H1 (cell line): ENCODE data around the gene DNAAF5. TPM values are rescaled to one million over a fixed set of nuclear protein-coding genes. Genes with fewer than 3 reads are reported as not detected.
A peak's percentile ranks its signal among the peaks of the same experiment; 100 is the strongest.

ENCODE experiments used
- CTCF ChIA-PET: fragments of 300-600 bp; sonication (Branson Sonifier 250); formaldehyde crosslinking; loops from one replicate; lab custom pipeline; 2021; ENCODE audit not compliant: partially characterized antibody; lab: Charles Lee
- POLR2A ChIA-PET: fragments of 300-600 bp; sonication (Branson Sonifier 250); formaldehyde crosslinking; loops from one replicate; lab custom pipeline; 2021; ENCODE audit warnings: inconsistent platforms; ENCODE audit not compliant: partially characterized antibody; lab: Charles Lee
- DNase-seq, 2 experiments: peaks; one replicate each; pipeline versions ENCODE4 v3.0.0 to v3.0.0-alpha.2; 2010 to 2022; ENCODE audit warnings: low spot score in 2 of 2, low read depth in 1 of 2, mixed read lengths in 1 of 2
- FAIRE-seq: peaks from 2 replicates; lab custom pipeline; 2011; peaks lifted over from hg19 to GRCh38; lab: Jason Lieb, UNC
- H2AFZ ChIP-seq: 2 replicates; pipeline ENCODE4 v1.8.1; 2012; ENCODE audit warnings: low read length, inconsistent platforms
- H2AK5ac ChIP-seq: 2 replicates; pipeline ENCODE4 v1.6.1; 2013; ENCODE audit warnings: low read depth, low read length
- H2BK120ac ChIP-seq: replicated peaks from 2 replicates; pipeline ENCODE3; 2013; ENCODE audit warnings: low read depth, low read length, inconsistent platforms
- H2BK12ac ChIP-seq: 2 replicates; pipeline ENCODE4 v1.6.1; 2013; ENCODE audit warnings: low read depth, low read length
- H2BK15ac ChIP-seq: 2 replicates; pipeline ENCODE4 v1.6.1; 2013; ENCODE audit warnings: low read length
- H2BK20ac ChIP-seq: 2 replicates; pipeline ENCODE4 v1.6.1; 2013; ENCODE audit warnings: low read length
- H2BK5ac ChIP-seq: 2 replicates; pipeline ENCODE4 v1.6.1; 2013; ENCODE audit warnings: low read depth, low read length
- H3K14ac ChIP-seq: 2 replicates; pipeline ENCODE4 v1.6.1; 2013; ENCODE audit warnings: inconsistent platforms; ENCODE audit not compliant: insufficient read length
- H3K18ac ChIP-seq: 2 replicates; pipeline ENCODE4 v1.6.1; 2013; ENCODE audit warnings: low read length; ENCODE audit errors: extremely low read depth
- H3K23ac ChIP-seq: 2 replicates; pipeline ENCODE4 v1.6.1; 2013; ENCODE audit warnings: inconsistent platforms; ENCODE audit not compliant: insufficient read length
- H3K23me2 ChIP-seq: 2 replicates; pipeline ENCODE4 v1.6.1; 2013; ENCODE audit warnings: low read depth, low read length
- H3K27ac ChIP-seq: 2 replicates; pipeline ENCODE4 v1.6.1; 2011; ENCODE audit warnings: low read depth, low read length, inconsistent platforms
- H3K27me3 ChIP-seq, 4 experiments: replicated peaks in 1 of 4; 1 replicate in 1 of 4; 2 replicates in 3 of 4; pipeline versions ENCODE4 v1.6.1 to v1.8.1; 2011 to 2013; ENCODE audit warnings: low read length in 3 of 4, mild to moderate bottlenecking in 3 of 4, inconsistent platforms in 2 of 4, mixed read lengths in 2 of 4, moderate library complexity in 1 of 4; ENCODE audit not compliant: control insufficient read depth in 3 of 4, insufficient read depth in 3 of 4; ENCODE audit errors: extremely low read depth in 1 of 4
- H3K36me3 ChIP-seq, 4 experiments: 2 replicates each; pipeline versions ENCODE4 v1.6.1 to v1.8.1; 2011 to 2013; ENCODE audit warnings: mild to moderate bottlenecking in 4 of 4, low read length in 3 of 4, moderate library complexity in 2 of 4, control low read depth in 1 of 4, inconsistent platforms in 1 of 4; ENCODE audit not compliant: insufficient read depth in 4 of 4, control insufficient read depth in 2 of 4
- H3K4ac ChIP-seq: replicated peaks from 2 replicates; pipeline ENCODE3; 2013; ENCODE audit warnings: low read length, low read depth, mixed read lengths, inconsistent platforms; ENCODE audit not compliant: insufficient read length
- H3K4me1 ChIP-seq, 4 experiments: replicated peaks in 1 of 4; 1 replicate in 1 of 4; 2 replicates in 3 of 4; pipeline versions ENCODE4 v1.6.1 to v1.8.1; 2011 to 2013; ENCODE audit warnings: low read length in 3 of 4, inconsistent platforms in 2 of 4, mixed read lengths in 1 of 4; ENCODE audit not compliant: insufficient read depth in 4 of 4, control insufficient read depth in 3 of 4
- H3K4me2 ChIP-seq, 2 experiments: 2 replicates each; pipeline versions ENCODE4 v1.6.1 to v1.8.1; 2011 to 2013; ENCODE audit warnings: low read depth in 2 of 2, low read length in 2 of 2, control low read depth in 1 of 2, inconsistent platforms in 1 of 2, mild to moderate bottlenecking in 1 of 2; ENCODE audit not compliant: insufficient read depth in 1 of 2
- H3K4me3 ChIP-seq, 4 experiments: fragments of 200-600, 300-600 bp in 1 of 4; sonication (generic), shearing (Covaris generic), sonication (Bioruptor Twin) in 1 of 4; 2 replicates each; pipeline versions ENCODE4 v1.5.1 to v1.8.1; 2011 to 2016; ENCODE audit warnings: low read length in 4 of 4, low read depth in 3 of 4, control low read depth in 2 of 4, inconsistent platforms in 2 of 4, mild to moderate bottlenecking in 2 of 4, mixed read lengths in 1 of 4, moderate library complexity in 1 of 4; ENCODE audit not compliant: insufficient read depth in 2 of 4; ENCODE audit errors: extremely low read depth in 1 of 4
- H3K56ac ChIP-seq: replicated peaks from 2 replicates; pipeline ENCODE3; 2013; ENCODE audit warnings: low read depth, mild to moderate bottlenecking, mixed read lengths, low read length, inconsistent platforms; ENCODE audit not compliant: insufficient read length
- H3K79me1 ChIP-seq: 2 replicates; pipeline ENCODE4 v1.6.1; 2013; ENCODE audit warnings: low read depth, low read length, control low read depth
- H3K79me2 ChIP-seq, 2 experiments: 2 replicates each; pipeline versions ENCODE4 v1.6.1 to v1.8.1; 2012 to 2013; ENCODE audit warnings: low read length in 2 of 2, mild to moderate bottlenecking in 2 of 2, inconsistent platforms in 1 of 2; ENCODE audit not compliant: insufficient read depth in 2 of 2, control insufficient read depth in 1 of 2
- H3K9ac ChIP-seq, 4 experiments: replicated peaks in 1 of 4; 1 replicate in 1 of 4; 2 replicates in 3 of 4; pipeline versions ENCODE4 v1.6.1 to v1.8.1; 2011 to 2013; ENCODE audit warnings: low read depth in 3 of 4, low read length in 3 of 4, control low read depth in 2 of 4, mild to moderate bottlenecking in 2 of 4, moderate library complexity in 2 of 4, inconsistent platforms in 1 of 4; ENCODE audit errors: extremely low read depth in 1 of 4
- H3K9me3 ChIP-seq, 2 experiments: 2 replicates each; pipeline versions ENCODE4 v1.6.1 to v1.8.1; 2012 to 2013; ENCODE audit warnings: mild to moderate bottlenecking in 2 of 2, moderate library complexity in 2 of 2, control low read depth in 1 of 2, inconsistent platforms in 1 of 2, low read depth in 1 of 2, low read length in 1 of 2, mixed read lengths in 1 of 2; ENCODE audit not compliant: insufficient read depth in 2 of 2
- H4K20me1 ChIP-seq, 2 experiments: replicated peaks in 1 of 2; 2 replicates each; pipeline versions ENCODE3 to v1.8.1; 2011 to 2013; ENCODE audit warnings: inconsistent platforms in 2 of 2, low read length in 2 of 2, mild to moderate bottlenecking in 1 of 2; ENCODE audit not compliant: insufficient read depth in 2 of 2, control insufficient read depth in 1 of 2
- H4K5ac ChIP-seq: 2 replicates; pipeline ENCODE4 v1.6.1; 2013; ENCODE audit warnings: low read length, low read depth, mixed read lengths, inconsistent platforms; ENCODE audit not compliant: insufficient read length
- H4K8ac ChIP-seq: 2 replicates; pipeline ENCODE4 v1.8.0; 2013; ENCODE audit warnings: mild to moderate bottlenecking, moderate library complexity, low read length, inconsistent platforms; ENCODE audit not compliant: insufficient read depth; ENCODE audit errors: extremely low read depth
- H4K91ac ChIP-seq: replicated peaks from 2 replicates; pipeline ENCODE3; 2013; ENCODE audit warnings: low read length, mixed read lengths, inconsistent platforms; ENCODE audit not compliant: insufficient read length
- MAFK ChIP-seq: IDR thresholded peaks from 2 replicates; pipeline ENCODE4 v1.6.1; 2012; ENCODE audit warnings: low read depth, mild to moderate bottlenecking, improper control_type of control experiment, low read length
- RAD21 ChIP-seq, 2 experiments: IDR thresholded peaks in 1 of 2; conservative IDR thresholded peaks in 1 of 2; 2 replicates each; pipeline ENCODE4 v1.6.1; 2011; ENCODE audit warnings: low read depth in 2 of 2, low read length in 2 of 2, improper control_type of control experiment in 1 of 2, inconsistent platforms in 1 of 2, mild to moderate bottlenecking in 1 of 2, moderate library complexity in 1 of 2
- SAP30 ChIP-seq: fragments of 300-600 bp; sonication (generic); IDR thresholded peaks from 2 replicates; pipeline ENCODE4 v1.7.1; 2012; ENCODE audit warnings: low read length, moderate library complexity, mild to moderate bottlenecking, inconsistent platforms; ENCODE audit not compliant: insufficient read depth, insufficient replicate concordance
- SRF ChIP-seq: IDR thresholded peaks from 2 replicates; pipeline ENCODE4 v1.6.1; 2011; ENCODE audit warnings: mild to moderate bottlenecking, low read depth, low read length, moderate library complexity
- TAF1 ChIP-seq: IDR thresholded peaks from 2 replicates; pipeline ENCODE4 v1.6.1; 2011; ENCODE audit warnings: mild to moderate bottlenecking, low read depth, low read length
- WGBS, 2 experiments: shearing (Covaris generic) in 1 of 2; methylation state at CpG; one replicate each; pipeline versions ENCODE4 v1.1.6 to v1.1.7; 2013 to 2015; ENCODE audit warnings: low lambda C conversion rate in 2 of 2, mixed read lengths in 2 of 2, inconsistent platforms in 1 of 2, low coverage in 1 of 2, missing lambda C conversion rate in 1 of 2; ENCODE audit not compliant: insufficient replicate concordance in 2 of 2, insufficient coverage in 1 of 2, insufficient read length in 1 of 2; ENCODE audit errors: extremely low coverage in 1 of 2, missing lambda C conversion rate in 1 of 2; 5-methylcytosine and 5-hydroxymethylcytosine counted together
- polyA plus RNA-seq, 7 experiments: library from polyadenylated mRNA; depleted of rRNA in 3 of 7; stranded (reverse) in 5 of 7; unstranded in 2 of 7; fragments of >200 nt in 5 of 7; fragments of 200-250 nt in 2 of 7; gene quantifications; 1 replicate in 5 of 7; 2 replicates in 1 of 7; 4 replicates in 1 of 7; pipeline versions ENCODE4 v1.2.1 to v1.2.3, GENCODE V29; 2011 to 2013; ENCODE audit warnings: missing spikeins in 2 of 7, mixed read lengths in 2 of 7
- total RNA-seq: library from RNA; stranded (reverse); fragmentation: NEBNext Ultra II Directional; extraction: Animal tissue kit (Norgen Biotek cat#: 25700); gene quantifications from 2 replicates; pipeline ENCODE4 v1.2.1, GENCODE V29; 2021

The DNAAF5 gene
- total and polyA plus RNA-seq, 2 of the 8 experiments (the other 6 are each of a cell fraction or from before 2014, with no cell fraction given) = 55.1 to 95.9 TPM

- H2AK5ac ChIP-seq = no peak overlapping the region
- POLR2A ChIA-PET = interaction anchor here (0.8 to 1.5 kb wide), 2 partner anchors 103 to 201 kb away, joined by 3 read pairs; partner anchors contain the start of gene GET4
- H3K23me2 ChIP-seq = no peaks in the 10 kb centered on the region
- H2BK12ac ChIP-seq = 0 out of 2 replicates have a peak overlapping the region, but pooled peaks have one; percentile 17
- H3K27ac ChIP-seq = no peak overlapping the region
- H2BK5ac ChIP-seq = no peak overlapping the region
- no peak for DNase-seq
- no peak overlapping the region for H3K9ac ChIP-seq
- no peak overlapping the region for H2AFZ ChIP-seq
- H3K79me1 ChIP-seq = no peaks in the 10 kb centered on the region
- no peak overlapping the region for H4K91ac ChIP-seq
- H3K14ac ChIP-seq = no peak overlapping the region
- H3K4ac ChIP-seq = no peak overlapping the region
- H3K4me3 ChIP-seq = no peak overlapping the region
- WGBS, 2 experiments = 91% methylated on average over 32 of the region's 32 CpGs; no CpG with 5 or more reads in 1 of the 2 experiments
- H3K4me2 ChIP-seq = no peak overlapping the region
- no peaks in the 10 kb centered on the region for H3K79me2 ChIP-seq
- H4K8ac ChIP-seq = peak overlapping the region; percentile 57
- TF ChIP-seq TAF1 (no peak), MAFK (no peak), SAP30 (no peak), RAD21 (IDR thresholded peaks at IDR 0.05 in 1 of 2, conservative IDR thresholded peaks at IDR 0.05 in 1 of 2; ENCODE audit: low read depth in 2 of 2, low read length in 2 of 2) (no peak), SRF (no peak)
- TF ChIP-seq, all 59 proteins: peak for 0
- Histone ChIP-seq H2BK120ac (no peak overlapping the region), H2BK15ac (no peak overlapping the region), H3K36me3 (peaks cover 2 to 17% (median 13%) of the 10 kb centered on the region in 4 experiments; a peak in 6 of 8 replicates), H3K56ac (no peak overlapping the region), H3K23ac (no peak overlapping the region), H3K9me3 (no peaks in the 10 kb centered on the region), H3K18ac (no peak overlapping the region), H4K5ac (no peak overlapping the region), H3K4me1 (peaks cover 0 to 5% (median under 1%) of the 10 kb centered on the region in 4 experiments; a peak in 2 of 7 replicates), H2BK20ac (no peak overlapping the region), H4K20me1 (peaks cover 5% of the 10 kb centered on the region in 2 experiments), H3K27me3 (no peaks in the 10 kb centered on the region)
- no peak for FAIRE-seq
- CTCF ChIA-PET = interaction anchor here (0.5 to 6.3 kb wide), 25 partner anchors 11 to 493 kb away, joined by 3 to 35 read pairs (median 3); no protein-coding TSS in a partner anchor
Observed at GRCh38 chr7:772861-773621, 46.5 kb downstream of the DNAAF5 start.
